Endothelial cell of umbilical vein (primary cell): ENCODE measurements around the gene PIGA. TPM values are rescaled to one million over a fixed set of nuclear protein-coding genes. Genes with fewer than 3 reads are reported as not detected.
A peak's percentile ranks its signal among the peaks of the same experiment; 100 is the strongest.

Experiments used
- BruUV-seq: library from RNA; stranded (reverse); fragments of 400-500 nt; replicated peaks from 2 replicates; lab custom pipeline; 2021; lab: Mats Ljungman, UMichigan
- CTCF ChIA-PET: fragments of 300-600, 350-600 bp; sonication (Branson Sonifier 250); formaldehyde crosslinking; loops from one replicate; lab custom pipeline; 2021; ENCODE audit warnings: antibody characterized with exemption, inconsistent platforms; lab: Charles Lee
- POLR2A ChIA-PET: fragments of 300-600, 350-600 bp; sonication (Branson Sonifier 250); formaldehyde crosslinking; loops from one replicate; lab custom pipeline; 2021; ENCODE audit warnings: antibody characterized with exemption, inconsistent platforms; lab: Charles Lee
- DNase-seq: peaks from one replicate; pipeline ENCODE4 v3.0.0-alpha.2; 2011; ENCODE audit warnings: low read depth, low spot score
- FAIRE-seq: peaks from 2 replicates; lab custom pipeline; 2011; peaks lifted over from hg19 to GRCh38; lab: Jason Lieb, UNC
- H2AFZ ChIP-seq: 2 replicates; pipeline ENCODE4 v1.6.0; 2012; ENCODE audit warnings: low read depth, low read length, control low read depth, inconsistent platforms
- H3K27ac ChIP-seq: 2 replicates; pipeline ENCODE4 v1.5.1; 2011; ENCODE audit warnings: low read depth, mild to moderate bottlenecking, control low read depth, low read length, moderate library complexity; ENCODE audit not compliant: insufficient read depth
- H3K27me3 ChIP-seq, 2 experiments: 2 replicates each; pipeline versions ENCODE4 v1.6.0 to v1.6.1; 2011; ENCODE audit warnings: low read length in 2 of 2, mixed read lengths in 1 of 2; ENCODE audit not compliant: control insufficient read depth in 2 of 2, insufficient read depth in 2 of 2
- H3K36me3 ChIP-seq, 2 experiments: 2 replicates in 1 of 2; 3 replicates in 1 of 2; pipeline ENCODE4 v1.5.1; 2011; ENCODE audit warnings: low read length in 2 of 2, mild to moderate bottlenecking in 1 of 2, moderate library complexity in 1 of 2; ENCODE audit not compliant: control insufficient read depth in 2 of 2, insufficient read depth in 2 of 2; ENCODE audit errors: extremely low read depth in 1 of 2
- H3K4me1 ChIP-seq: 3 replicates; pipeline ENCODE4 v1.5.1; 2011; ENCODE audit warnings: mild to moderate bottlenecking, low read length; ENCODE audit not compliant: control insufficient read depth, insufficient read depth; ENCODE audit errors: extremely low read depth
- H3K4me2 ChIP-seq: 2 replicates; pipeline ENCODE4 v1.6.1; 2011; ENCODE audit warnings: low read length, control low read depth, mixed read lengths; ENCODE audit not compliant: insufficient read depth
- H3K4me3 ChIP-seq, 3 experiments: fragments of 200-600 bp in 1 of 3; sonication (generic), shearing (Covaris generic) in 1 of 3; replicated peaks in 1 of 3; 2 replicates each; pipeline ENCODE4 v1.5.1; 2011 to 2016; ENCODE audit warnings: control low read depth in 3 of 3, low read length in 3 of 3, mild to moderate bottlenecking in 2 of 3, inconsistent platforms in 1 of 3, low read depth in 1 of 3, moderate library complexity in 1 of 3; ENCODE audit not compliant: insufficient read depth in 1 of 3
- H3K79me2 ChIP-seq: 2 replicates; pipeline ENCODE4 v1.6.0; 2012; ENCODE audit warnings: low read length, inconsistent platforms; ENCODE audit not compliant: control insufficient read depth, insufficient read depth
- H3K9ac ChIP-seq: replicated peaks from 2 replicates; pipeline ENCODE3; 2011; ENCODE audit warnings: low read length, control low read depth; ENCODE audit not compliant: insufficient read depth; ENCODE audit errors: extremely low read depth
- H3K9me1 ChIP-seq: replicated peaks from 3 replicates; pipeline ENCODE4 v1.6.0; 2011; ENCODE audit warnings: mild to moderate bottlenecking, low read length; ENCODE audit not compliant: control insufficient read depth, insufficient read depth; ENCODE audit errors: extremely low read depth
- H3K9me3 ChIP-seq: replicated peaks from 2 replicates; pipeline ENCODE4 v1.5.1; 2012; ENCODE audit warnings: low read length, inconsistent platforms; ENCODE audit not compliant: control insufficient read depth, insufficient read depth
- H4K20me1 ChIP-seq: replicated peaks from 2 replicates; pipeline ENCODE3; 2011; ENCODE audit warnings: mild to moderate bottlenecking, low read length; ENCODE audit not compliant: control insufficient read depth, insufficient read depth; ENCODE audit errors: extremely low read depth
- EZH2 ChIP-seq: IDR thresholded peaks from 2 replicates; pipeline ENCODE4 v1.6.1; 2012; ENCODE audit warnings: borderline replicate concordance, low read depth, mild to moderate bottlenecking, moderate library complexity, low read length, inconsistent platforms; ENCODE audit not compliant: severe bottlenecking
- FOS ChIP-seq: IDR thresholded peaks from 2 replicates; pipeline ENCODE4 v1.6.1; 2011; ENCODE audit warnings: mild to moderate bottlenecking, low read length, moderate library complexity, borderline replicate concordance; ENCODE audit not compliant: insufficient read depth
- GATA2 ChIP-seq: IDR thresholded peaks from 2 replicates; pipeline ENCODE4 v1.7.0; 2011; ENCODE audit warnings: low read depth, mild to moderate bottlenecking, moderate library complexity, mixed read lengths, low read length; ENCODE audit not compliant: insufficient read length, insufficient read depth
- dilution Hi-C: fragments of 300-500 bp; cut with MboI; formaldehyde crosslinking; loops from one replicate; pipeline ENCODE4 v1.15.0; 2019; ENCODE audit warnings: low sequenced_read_pairs; ENCODE audit not compliant: extremely low pct_ligation_motif_present
- intact Hi-C: fragments of 100-400 bp; cut with micrococcal nuclease; formaldehyde crosslinking; loops from one replicate; pipeline ENCODE4 v1.10.0; 2022
- polyA plus RNA-seq, 4 experiments: library from polyadenylated mRNA; depleted of rRNA in 3 of 4; stranded (reverse) in 3 of 4; unstranded in 1 of 4; fragments of >200 nt; gene quantifications; 2 replicates each; pipeline versions ENCODE4 v1.2.1 to v1.2.3, GENCODE V29; 2011 to 2012; ENCODE audit warnings: missing spikeins in 1 of 4
- total RNA-seq: library from RNA; stranded (reverse); gene quantifications from 2 replicates; pipeline ENCODE4 v1.2.3, GENCODE V29; 2021

PIGA gene
- total and polyA plus RNA-seq, 2 donors (not counting 3 experiments of a cell fraction or from before 2014, with no cell fraction given), result 4.0 to 12.1 TPM

DNA sequence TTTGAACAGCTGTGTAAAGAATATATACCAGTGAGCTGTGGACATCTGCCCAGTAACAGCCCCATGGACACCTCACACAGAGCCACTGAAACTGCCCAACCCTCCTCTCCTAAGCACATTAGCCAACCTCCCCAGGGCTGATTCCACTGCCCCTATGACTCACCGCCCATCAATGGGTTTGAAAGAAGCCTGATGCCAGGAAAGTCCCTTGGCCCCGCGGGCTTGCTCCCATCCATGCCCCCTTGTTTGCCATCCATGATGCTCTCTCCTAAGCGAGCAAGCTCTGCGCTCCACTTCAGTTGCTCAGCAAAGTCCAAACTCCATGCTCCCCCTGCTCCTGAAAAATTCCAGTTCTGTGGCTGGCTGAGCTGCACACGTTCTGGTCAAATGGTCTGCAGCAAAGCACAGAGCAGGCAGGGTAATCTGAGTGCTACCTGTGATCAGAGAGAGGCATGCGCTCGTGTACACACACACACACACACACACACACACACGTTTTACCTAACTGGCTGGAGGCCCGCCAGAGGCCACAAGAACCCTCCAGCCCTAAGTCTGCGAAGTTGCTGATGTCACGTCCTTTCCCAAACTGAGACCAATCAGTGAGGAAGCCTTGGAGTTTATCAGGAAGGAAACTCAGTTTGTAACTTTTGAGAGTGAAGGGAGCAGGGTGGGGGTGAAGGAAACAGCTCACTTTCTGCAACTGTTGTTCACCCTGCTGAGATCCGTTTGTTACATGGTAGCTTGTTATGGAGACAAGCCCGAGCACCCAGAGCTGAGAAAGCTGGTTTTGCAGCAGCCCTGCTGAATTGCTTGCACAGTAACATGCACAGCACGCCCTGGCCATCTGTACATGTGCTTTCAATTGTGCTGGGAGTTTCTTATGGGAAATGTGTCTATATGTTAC lies 65.5 kb downstream of the PIGA start, which contains the start of gene ASB9:
Gene ASB9 (minus strand): TSS at position 466 of the 904 bp plus-strand sequence. CDS start 209 bp downstream, at position 257.
- Histone ChIP-seq H3K9me1 (no peaks in the 10 kb centered on the region), H3K9me3 (no peaks in the 10 kb centered on the region), H3K4me2 (peak within 1 kb of the TSS; percentile 44), H3K9ac (peak within 1 kb of the TSS; percentile 39), H3K27me3 (no peaks in the 10 kb centered on the region), H3K27ac (peak within 1 kb of the TSS; percentile 43), H3K36me3 (no peaks in the 10 kb centered on the region), H3K4me1 (peaks cover 4% of the 10 kb centered on the region), H2AFZ (peak within 1 kb of the TSS; percentile 88), H3K4me3 (peak within 1 kb of the TSS in 2 of 3 experiments; percentile 18 to 37), H4K20me1 (no peaks in the 10 kb centered on the region), H3K79me2 (no peaks in the 10 kb centered on the region)
- POLR2A ChIA-PET, result no interaction called here
- CTCF ChIA-PET, result interaction anchor here (0.6 to 1.4 kb wide), 4 partner anchors 18 to 1240 kb away, joined by 3 read pairs; partner anchors contain the start of gene GEMIN8
- peak; percentile 33 for TF ChIP-seq FOS
- TF ChIP-seq GATA2, result no peak
- TF ChIP-seq EZH2, result no peak
- dilution Hi-C loops, result no loop called here
- intact Hi-C loops, result loop anchor here (1.0 kb wide), 1 partner anchor 28 kb away; no protein-coding TSS in a partner anchor
- FAIRE-seq (peak; percentile 96), DNase-seq (peak; percentile 64)
- TSS peak; percentile 19 for BruUV-seq

Other genes starting within 250 kb of the PIGA start
- 5.6 and 7.6 TPM in 2 replicates for gene ASB9, start 65.4 kb downstream of the PIGA start, total RNA-seq
- gene ASB9, start 65.4 kb downstream of the PIGA start, polyA plus RNA-seq, result 6.5 and 6.8 TPM in 2 replicates
- 0.15 TPM in 1 of 2 replicates, not detected in the other for gene ASB11, start 19.9 kb downstream of the PIGA start, total RNA-seq
- gene ASB11, start 19.9 kb downstream of the PIGA start, polyA plus RNA-seq, result 0.06 TPM in 1 of 2 replicates, not detected in the other
- gene VEGFD, start 48.9 kb upstream of the PIGA start, total RNA-seq, result 0.64 and 0.67 TPM in 2 replicates
- gene VEGFD, start 48.9 kb upstream of the PIGA start, polyA plus RNA-seq, result 0.40 and 0.45 TPM in 2 replicates
- 92.1 and 108 TPM in 2 replicates for gene PIR, start 157.8 kb upstream of the PIGA start, total RNA-seq
- gene PIR, start 157.8 kb upstream of the PIGA start, polyA plus RNA-seq, result 58.4 and 89.0 TPM in 2 replicates
- gene BMX, start 165.3 kb upstream of the PIGA start, total RNA-seq, result 86.0 and 105 TPM in 2 replicates
- 42.9 and 49.8 TPM in 2 replicates for gene BMX, start 165.3 kb upstream of the PIGA start, polyA plus RNA-seq